Panc1 (cell line): ENCODE measurements around the gene ZCWPW1.

Experiments
- POLR2AphosphoS5 ChIP-seq: IDR thresholded peaks from 2 replicates; pipeline ENCODE4 v1.6.1; 2012; ENCODE audit warnings: mild to moderate bottlenecking, low read depth, low read length, moderate library complexity
- SIN3A ChIP-seq: IDR thresholded peaks from 2 replicates; pipeline ENCODE4 v1.6.1; 2012; ENCODE audit warnings: low read depth, mild to moderate bottlenecking, low read length, moderate library complexity, borderline replicate concordance; ENCODE audit not compliant: insufficient read depth
- TCF7L2 ChIP-seq: IDR thresholded peaks from 2 replicates; pipeline ENCODE4 v1.6.1; 2011; ENCODE audit warnings: mild to moderate bottlenecking, low read depth, low read length, inconsistent platforms
- TF ChIP-seq, protein P1 (sequence below): fragments of 450-650 bp; IDR thresholded peaks from 2 replicates; pipeline ENCODE4 v1.5.1; 2017; ENCODE audit warnings: mild to moderate bottlenecking
- TF ChIP-seq, protein P2 (sequence below), 2 experiments: IDR thresholded peaks; 2 replicates each; pipeline ENCODE4 v1.6.1; 2011 to 2012; ENCODE audit warnings: low read depth in 2 of 2, control low read depth in 1 of 2, low read length in 1 of 2, mild to moderate bottlenecking in 1 of 2, moderate library complexity in 1 of 2; ENCODE audit not compliant: insufficient read depth in 1 of 2

DNA sequence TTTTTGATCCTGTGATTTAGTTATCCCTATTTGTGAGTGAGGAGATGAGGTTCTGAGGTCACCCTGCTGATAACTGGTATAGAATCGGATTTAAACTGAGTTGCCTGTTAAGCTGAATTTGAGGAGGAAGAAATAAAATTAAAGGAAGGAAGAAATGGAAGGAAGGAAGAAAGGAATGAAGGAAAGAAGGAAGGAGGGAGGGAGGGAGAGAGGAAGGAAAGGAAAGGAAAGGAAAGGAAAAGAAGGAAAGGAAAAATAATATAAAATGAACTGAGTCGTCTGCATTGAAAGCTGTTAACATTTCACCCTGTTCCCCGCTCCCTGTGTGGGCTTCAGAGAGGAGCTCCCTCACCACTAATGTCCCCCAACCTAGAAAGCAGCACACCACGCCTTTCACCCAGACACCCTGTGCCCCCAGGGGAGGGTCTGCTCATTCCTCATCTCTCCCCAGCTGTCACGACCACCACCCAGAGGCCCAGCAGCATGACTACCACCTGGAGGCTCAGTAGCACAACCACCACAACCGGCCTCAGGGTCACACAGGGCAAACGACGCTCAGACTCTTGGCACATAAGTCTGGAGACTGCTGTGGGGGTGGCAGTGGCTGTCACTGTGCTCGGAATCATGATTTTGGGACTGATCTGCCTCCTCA lies 38.9 kb downstream of the ZCWPW1 start:
- TF ChIP-seq, protein P1, sequence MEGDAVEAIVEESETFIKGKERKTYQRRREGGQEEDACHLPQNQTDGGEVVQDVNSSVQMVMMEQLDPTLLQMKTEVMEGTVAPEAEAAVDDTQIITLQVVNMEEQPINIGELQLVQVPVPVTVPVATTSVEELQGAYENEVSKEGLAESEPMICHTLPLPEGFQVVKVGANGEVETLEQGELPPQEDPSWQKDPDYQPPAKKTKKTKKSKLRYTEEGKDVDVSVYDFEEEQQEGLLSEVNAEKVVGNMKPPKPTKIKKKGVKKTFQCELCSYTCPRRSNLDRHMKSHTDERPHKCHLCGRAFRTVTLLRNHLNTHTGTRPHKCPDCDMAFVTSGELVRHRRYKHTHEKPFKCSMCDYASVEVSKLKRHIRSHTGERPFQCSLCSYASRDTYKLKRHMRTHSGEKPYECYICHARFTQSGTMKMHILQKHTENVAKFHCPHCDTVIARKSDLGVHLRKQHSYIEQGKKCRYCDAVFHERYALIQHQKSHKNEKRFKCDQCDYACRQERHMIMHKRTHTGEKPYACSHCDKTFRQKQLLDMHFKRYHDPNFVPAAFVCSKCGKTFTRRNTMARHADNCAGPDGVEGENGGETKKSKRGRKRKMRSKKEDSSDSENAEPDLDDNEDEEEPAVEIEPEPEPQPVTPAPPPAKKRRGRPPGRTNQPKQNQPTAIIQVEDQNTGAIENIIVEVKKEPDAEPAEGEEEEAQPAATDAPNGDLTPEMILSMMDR = no peak
- no peak for TF ChIP-seq POLR2AphosphoS5
- TF ChIP-seq SIN3A = no peak
- TF ChIP-seq, protein P2, sequence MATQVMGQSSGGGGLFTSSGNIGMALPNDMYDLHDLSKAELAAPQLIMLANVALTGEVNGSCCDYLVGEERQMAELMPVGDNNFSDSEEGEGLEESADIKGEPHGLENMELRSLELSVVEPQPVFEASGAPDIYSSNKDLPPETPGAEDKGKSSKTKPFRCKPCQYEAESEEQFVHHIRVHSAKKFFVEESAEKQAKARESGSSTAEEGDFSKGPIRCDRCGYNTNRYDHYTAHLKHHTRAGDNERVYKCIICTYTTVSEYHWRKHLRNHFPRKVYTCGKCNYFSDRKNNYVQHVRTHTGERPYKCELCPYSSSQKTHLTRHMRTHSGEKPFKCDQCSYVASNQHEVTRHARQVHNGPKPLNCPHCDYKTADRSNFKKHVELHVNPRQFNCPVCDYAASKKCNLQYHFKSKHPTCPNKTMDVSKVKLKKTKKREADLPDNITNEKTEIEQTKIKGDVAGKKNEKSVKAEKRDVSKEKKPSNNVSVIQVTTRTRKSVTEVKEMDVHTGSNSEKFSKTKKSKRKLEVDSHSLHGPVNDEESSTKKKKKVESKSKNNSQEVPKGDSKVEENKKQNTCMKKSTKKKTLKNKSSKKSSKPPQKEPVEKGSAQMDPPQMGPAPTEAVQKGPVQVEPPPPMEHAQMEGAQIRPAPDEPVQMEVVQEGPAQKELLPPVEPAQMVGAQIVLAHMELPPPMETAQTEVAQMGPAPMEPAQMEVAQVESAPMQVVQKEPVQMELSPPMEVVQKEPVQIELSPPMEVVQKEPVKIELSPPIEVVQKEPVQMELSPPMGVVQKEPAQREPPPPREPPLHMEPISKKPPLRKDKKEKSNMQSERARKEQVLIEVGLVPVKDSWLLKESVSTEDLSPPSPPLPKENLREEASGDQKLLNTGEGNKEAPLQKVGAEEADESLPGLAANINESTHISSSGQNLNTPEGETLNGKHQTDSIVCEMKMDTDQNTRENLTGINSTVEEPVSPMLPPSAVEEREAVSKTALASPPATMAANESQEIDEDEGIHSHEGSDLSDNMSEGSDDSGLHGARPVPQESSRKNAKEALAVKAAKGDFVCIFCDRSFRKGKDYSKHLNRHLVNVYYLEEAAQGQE (IDR thresholded peaks at IDR 0.05; ENCODE audit: insufficient read depth in 1 of 2, low read depth in 2 of 2, low read length in 1 of 2) = no peak
- no peak for TF ChIP-seq TCF7L2
